Measurements from ENCODE around the gene FARS2.

DNA sequence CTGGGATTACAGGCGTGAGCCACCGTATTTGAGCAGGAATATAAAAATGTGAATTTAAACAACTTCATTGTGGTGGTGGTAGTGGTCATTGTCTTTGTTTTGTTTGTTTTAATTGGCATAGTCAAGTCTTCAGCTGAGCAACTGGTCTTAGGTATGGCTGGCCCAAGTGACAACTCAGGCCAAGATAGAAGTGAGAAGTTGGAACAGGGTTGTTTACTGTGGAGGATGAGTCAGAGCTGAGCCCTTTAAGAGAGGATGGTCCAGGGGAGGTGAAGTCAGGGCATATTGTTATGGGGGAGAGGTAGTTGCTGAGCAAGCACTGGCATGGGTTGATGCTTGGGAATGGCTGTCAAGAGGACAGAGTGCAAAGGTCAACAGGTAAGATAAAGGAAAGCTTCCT, 308.2 kb downstream of the FARS2 start:
- no peak for TF ChIP-seq POLR2A (IDR thresholded peaks at IDR 0.05; ENCODE audit: low read depth, low read length)
- no peak for TF ChIP-seq POLR2AphosphoS5 (IDR thresholded peaks at IDR 0.05; ENCODE audit: low read depth, low read length)
- no peak for TF ChIP-seq TAF1 (IDR thresholded peaks at IDR 0.05; ENCODE audit: borderline replicate concordance, low read depth, low read length)
